HEK293 (cell line): Measurements from ENCODE around the gene SIGLEC10.

ENCODE experiments used
- CTCF ChIP-seq: fragments of 450-650 bp; formaldehyde crosslinking; IDR thresholded peaks from 2 replicates; pipeline ENCODE4 v1.5.1; 2016; ENCODE audit warnings: missing biosample characterization, missing genetic modification characterization
- KLF7 ChIP-seq: fragments of 450-650 bp; formaldehyde crosslinking; IDR thresholded peaks from 2 replicates; pipeline ENCODE4 v1.5.1; 2016; ENCODE audit warnings: missing biosample characterization, missing genetic modification characterization, borderline replicate concordance
- KLF9 ChIP-seq: fragments of 450-650 bp; formaldehyde crosslinking; IDR thresholded peaks from 2 replicates; pipeline ENCODE4 v1.5.1; 2016; ENCODE audit warnings: missing biosample characterization, missing genetic modification characterization, low read depth
- ZBTB1 ChIP-seq: fragments of 450-650 bp; formaldehyde crosslinking; IDR thresholded peaks from 2 replicates; pipeline ENCODE4 v1.5.1; 2016; ENCODE audit warnings: missing biosample characterization, missing genetic modification characterization
- ZBTB11 ChIP-seq: fragments of 450-650 bp; formaldehyde crosslinking; conservative IDR thresholded peaks from 2 replicates; pipeline ENCODE4 v1.5.1; 2016; ENCODE audit warnings: low read depth, missing biosample characterization, missing genetic modification characterization
- ZBTB44 ChIP-seq: fragments of 450-650 bp; IDR thresholded peaks from 2 replicates; pipeline ENCODE4 v1.5.1; 2018; ENCODE audit warnings: missing biosample characterization, mild to moderate bottlenecking, missing genetic modification characterization
- ZBTB48 ChIP-seq: fragments of 450-650 bp; formaldehyde crosslinking; IDR thresholded peaks from 2 replicates; pipeline ENCODE4 v1.5.1; 2016; ENCODE audit warnings: missing biosample characterization, missing genetic modification characterization
- ZFHX2 ChIP-seq: fragments of 450-650 bp; formaldehyde crosslinking; conservative IDR thresholded peaks from 2 replicates; pipeline ENCODE4 v1.5.1; 2016; ENCODE audit warnings: missing biosample characterization, missing genetic modification characterization
- ZNF112 ChIP-seq: fragments of 450-650 bp; formaldehyde crosslinking; IDR thresholded peaks from 2 replicates; pipeline ENCODE4 v1.5.0; 2017; ENCODE audit warnings: missing biosample characterization, missing genetic modification characterization
- ZNF138 ChIP-seq: fragments of 450-650 bp; formaldehyde crosslinking; IDR thresholded peaks from 2 replicates; pipeline ENCODE4 v1.5.1; 2016; ENCODE audit warnings: missing biosample characterization, missing genetic modification characterization, borderline replicate concordance
- ZNF146 ChIP-seq: fragments of 450-650 bp; formaldehyde crosslinking; IDR thresholded peaks from 2 replicates; pipeline ENCODE4 v1.5.1; 2016; ENCODE audit warnings: missing biosample characterization, missing genetic modification characterization
- ZNF169 ChIP-seq: fragments of 450-650 bp; formaldehyde crosslinking; IDR thresholded peaks from 2 replicates; pipeline ENCODE4 v1.5.1; 2016; ENCODE audit warnings: missing biosample characterization, missing genetic modification characterization
- ZNF214 ChIP-seq: fragments of 450-650 bp; formaldehyde crosslinking; IDR thresholded peaks from 2 replicates; pipeline ENCODE4 v1.5.1; 2017; ENCODE audit warnings: missing biosample characterization, mild to moderate bottlenecking, missing genetic modification characterization, borderline replicate concordance
- ZNF26 ChIP-seq: fragments of 450-650 bp; formaldehyde crosslinking; IDR thresholded peaks from 2 replicates; pipeline ENCODE4 v1.5.1; 2016; ENCODE audit warnings: missing biosample characterization, missing genetic modification characterization
- ZNF274 ChIP-seq, 2 experiments: fragments of 200-500 bp in 1 of 2; fragments of 450-650 bp in 1 of 2; sonication (Bioruptor generic) in 1 of 2; formaldehyde crosslinking in 1 of 2; IDR thresholded peaks; 2 replicates each; pipeline versions ENCODE4 v1.5.1 to v1.6.1; 2014 to 2016; ENCODE audit warnings: borderline replicate concordance in 1 of 2, inconsistent platforms in 1 of 2, low read length in 1 of 2, missing biosample characterization in 1 of 2, missing genetic modification characterization in 1 of 2
- ZNF302 ChIP-seq: fragments of 450-650 bp; formaldehyde crosslinking; IDR thresholded peaks from 2 replicates; pipeline ENCODE4 v1.5.1; 2016; ENCODE audit warnings: missing biosample characterization, missing genetic modification characterization, low read depth
- ZNF37A ChIP-seq: fragments of 450-650 bp; IDR thresholded peaks from 2 replicates; pipeline ENCODE4 v1.5.1; 2018; ENCODE audit warnings: missing biosample characterization, missing genetic modification characterization
- ZNF391 ChIP-seq: fragments of 450-650 bp; formaldehyde crosslinking; IDR thresholded peaks from 2 replicates; pipeline ENCODE4 v1.5.1; 2016; ENCODE audit warnings: low read depth, missing biosample characterization, missing genetic modification characterization, borderline replicate concordance
- ZNF530 ChIP-seq: fragments of 450-650 bp; formaldehyde crosslinking; IDR thresholded peaks from 2 replicates; pipeline ENCODE4 v1.5.1; 2016; ENCODE audit warnings: low read depth, missing biosample characterization, missing genetic modification characterization
- ZNF555 ChIP-seq: fragments of 450-650 bp; formaldehyde crosslinking; conservative IDR thresholded peaks from 2 replicates; pipeline ENCODE4 v1.5.1; 2017; ENCODE audit warnings: missing biosample characterization, mild to moderate bottlenecking, missing genetic modification characterization, inconsistent platforms
- ZNF560 ChIP-seq: fragments of 450-650 bp; formaldehyde crosslinking; IDR thresholded peaks from 2 replicates; pipeline ENCODE4 v1.5.1; 2017; ENCODE audit warnings: missing biosample characterization, missing genetic modification characterization, borderline replicate concordance
- ZNF600 ChIP-seq: fragments of 450-650 bp; formaldehyde crosslinking; IDR thresholded peaks from 2 replicates; pipeline ENCODE4 v1.5.1; 2016; ENCODE audit warnings: missing biosample characterization, missing genetic modification characterization
- ZNF621 ChIP-seq: fragments of 450-650 bp; formaldehyde crosslinking; IDR thresholded peaks from 2 replicates; pipeline ENCODE4 v1.5.1; 2017; ENCODE audit warnings: missing biosample characterization, missing genetic modification characterization
- ZNF623 ChIP-seq: fragments of 450-650 bp; formaldehyde crosslinking; IDR thresholded peaks from 2 replicates; pipeline ENCODE4 v1.5.1; 2016; ENCODE audit warnings: missing biosample characterization, missing genetic modification characterization
- ZNF658 ChIP-seq: fragments of 450-650 bp; formaldehyde crosslinking; IDR thresholded peaks from 2 replicates; pipeline ENCODE4; 2016; ENCODE audit warnings: missing biosample characterization, missing genetic modification characterization
- ZNF777 ChIP-seq: fragments of 450-650 bp; formaldehyde crosslinking; IDR thresholded peaks from 2 replicates; pipeline ENCODE4 v1.5.1; 2017; ENCODE audit warnings: missing biosample characterization, missing genetic modification characterization, borderline replicate concordance
- ZSCAN16 ChIP-seq: fragments of 450-650 bp; formaldehyde crosslinking; IDR thresholded peaks from 2 replicates; pipeline ENCODE4 v1.5.1; 2016; ENCODE audit warnings: missing biosample characterization, missing genetic modification characterization

The SIGLEC10 gene

GRCh38 chr19:51367565-51368365 is 49.7 kb downstream of the SIGLEC10 start (continued):
- peak; percentile 100 for TF ChIP-seq KLF9 (tag by site-specific recombination)
- TF ChIP-seq ZNF138 (tag by site-specific recombination), result no peak
- no peak for TF ChIP-seq ZNF146 (tag by site-specific recombination)
- TF ChIP-seq KLF7 (tag by site-specific recombination), result peak; percentile 73; the same call in 1 of the 2 replicates
- peak; percentile 73 for TF ChIP-seq ZFHX2 (tag by site-specific recombination)
- TF ChIP-seq ZNF112 (tag by site-specific recombination), result no peak
- no peak for TF ChIP-seq ZSCAN16
- TF ChIP-seq ZNF555 (tag by site-specific recombination), result no peak
- TF ChIP-seq ZNF621 (tag by site-specific recombination), result no peak
- TF ChIP-seq ZNF658 (tag by site-specific recombination), result no peak
- no peak for TF ChIP-seq ZBTB44 (tag by site-specific recombination)
- TF ChIP-seq ZNF169 (tag by site-specific recombination), result no peak
- no peak for TF ChIP-seq ZNF26 (tag by site-specific recombination)
- no peak for TF ChIP-seq ZBTB48 (tag by site-specific recombination)
- peak; percentile 45; the same call in 1 of the 2 replicates for TF ChIP-seq CTCF (tag by site-specific recombination)
- TF ChIP-seq ZNF560 (tag by site-specific recombination), result no peak
- TF ChIP-seq ZBTB11, result peak; percentile 57
- peak; percentile 81 for TF ChIP-seq ZNF777
- no peak for TF ChIP-seq ZNF37A (tag by site-specific recombination)
- TF ChIP-seq ZBTB1, result no peak
- TF ChIP-seq ZNF600 (tag by site-specific recombination), result peak; percentile 85
- no peak for TF ChIP-seq ZNF302 (tag by site-specific recombination)
- TF ChIP-seq ZNF530 (tag by site-specific recombination), result no peak
- TF ChIP-seq ZNF391 (tag by site-specific recombination), result no peak; the same call in 1 of the 2 replicates
- TF ChIP-seq ZNF214 (tag by site-specific recombination), result no peak
- no peak for TF ChIP-seq ZNF274 (IDR thresholded peaks at IDR 0.05; ENCODE audit: low read length)
- no peak for TF ChIP-seq ZNF274 (tag by site-specific recombination; IDR thresholded peaks at IDR 0.05; ENCODE audit: borderline replicate concordance)
- TF ChIP-seq ZNF623, result no peak
